Endodermal cell (in vitro differentiated cells): ENCODE measurements around the gene OXCT2. TPM values are rescaled to one million over a fixed set of nuclear protein-coding genes. Genes with fewer than 3 reads are reported as not detected.

Experiments used
- DNase-seq: peaks from one replicate; pipeline ENCODE4 v3.0.0-alpha.2; 2017
- H3K27ac ChIP-seq: 2 replicates; pipeline ENCODE4 v1.5.1; 2013; ENCODE audit warnings: mild to moderate bottlenecking, low read depth, low read length, moderate library complexity
- H3K27me3 ChIP-seq: 2 replicates; pipeline ENCODE4 v1.6.1; 2013; ENCODE audit warnings: mild to moderate bottlenecking, low read length, moderate library complexity; ENCODE audit not compliant: insufficient read depth, control insufficient read depth, poor library complexity, severe bottlenecking
- H3K36me3 ChIP-seq: 2 replicates; pipeline ENCODE4 v1.7.0; 2013; ENCODE audit warnings: mild to moderate bottlenecking, low read length, moderate library complexity; ENCODE audit not compliant: control insufficient read depth, insufficient read depth
- H3K4me1 ChIP-seq: one replicate; pipeline ENCODE4 v1.7.0; 2013; ENCODE audit warnings: low read length; ENCODE audit not compliant: control insufficient read depth, insufficient read depth
- H3K4me3 ChIP-seq: 2 replicates; pipeline ENCODE4 v1.5.1; 2013; ENCODE audit warnings: mild to moderate bottlenecking, low read length, moderate library complexity
- H3K9ac ChIP-seq: 2 replicates; pipeline ENCODE4 v1.6.1; 2013; ENCODE audit warnings: mild to moderate bottlenecking, low read length, moderate library complexity; ENCODE audit not compliant: poor library complexity, severe bottlenecking; ENCODE audit errors: extremely low read depth
- H3K9me3 ChIP-seq: 2 replicates; pipeline ENCODE4 v1.6.1; 2013; ENCODE audit warnings: mild to moderate bottlenecking, low read length, moderate library complexity; ENCODE audit not compliant: control insufficient read depth
- H3K27ac Mint-ChIP-seq: 2 replicates; pipeline ENCODE4 v1.8.0; 2020; ENCODE audit warnings: mixed read lengths
- H3K27me3 Mint-ChIP-seq: 2 replicates; pipeline ENCODE4 v1.8.0; 2021; ENCODE audit warnings: mild to moderate bottlenecking, mixed read lengths; ENCODE audit not compliant: insufficient read depth
- H3K36me3 Mint-ChIP-seq: 2 replicates; pipeline ENCODE4 v1.8.0; 2020; ENCODE audit warnings: low read depth, mixed read lengths
- H3K4me1 Mint-ChIP-seq: 2 replicates; pipeline ENCODE4 v1.8.0; 2020; ENCODE audit warnings: mixed read lengths
- H3K4me3 Mint-ChIP-seq: 2 replicates; pipeline ENCODE4 v1.8.0; 2020; ENCODE audit warnings: mild to moderate bottlenecking, moderate library complexity, mixed read lengths
- H3K9me3 Mint-ChIP-seq: 2 replicates; pipeline ENCODE4 v1.8.0; 2020; ENCODE audit warnings: mild to moderate bottlenecking, mixed read lengths
- CTCF ChIP-seq: fragments of 200-600 bp; sonication (generic); conservative IDR thresholded peaks from 2 replicates; pipeline ENCODE4 v1.5.0; 2021; ENCODE audit warnings: antibody characterized with exemption, mild to moderate bottlenecking
- WGBS, 2 experiments: methylation state at CpG; one replicate each; pipeline versions ENCODE4 v1.1.5 to v1.1.7; 2013; ENCODE audit warnings: missing lambda C conversion rate in 2 of 2, mixed read lengths in 1 of 2; ENCODE audit not compliant: insufficient coverage in 1 of 2, insufficient read length in 1 of 2; 5-methylcytosine and 5-hydroxymethylcytosine counted together
- total RNA-seq, 2 donors: library from RNA; stranded (reverse); fragmentation: NEBNext Ultra II Directional in 1 of 2; extraction: Animal tissue kit (Norgen Biotek cat#: 25700) in 1 of 2; gene quantifications; 2 replicates in 1 of 2; 3 replicates in 1 of 2; pipeline ENCODE4 v1.2.1, GENCODE V29; 2021

Gene OXCT2
- total RNA-seq, 2 donors from 2014 or later, result 1.8 TPM

GRCh38 chr1:39722495-39722894 is 48.7 kb downstream of the OXCT2 start:
- no peaks in the 10 kb centered on the region for H3K4me1 ChIP-seq
- no peaks in the 10 kb centered on the region for H3K36me3 Mint-ChIP-seq
- no peak overlapping the region for H3K4me3 ChIP-seq
- no peak overlapping the region for H3K27ac Mint-ChIP-seq
- no peaks in the 10 kb centered on the region for H3K36me3 ChIP-seq
- peaks cover 94% of the 10 kb centered on the region for H3K27me3 ChIP-seq
- H3K9me3 Mint-ChIP-seq, result no peaks in the 10 kb centered on the region
- TF ChIP-seq CTCF, result no peak
- no peaks in the 10 kb centered on the region for H3K9me3 ChIP-seq
- H3K4me1 Mint-ChIP-seq, result no peaks in the 10 kb centered on the region
- 17 to 23% methylated on average over 1 to 2 of the region's 2 CpGs for WGBS, 2 experiments
- peaks cover 94% of the 10 kb centered on the region for H3K27me3 Mint-ChIP-seq
- H3K4me3 Mint-ChIP-seq, result no peak overlapping the region
- DNase-seq, result no peak
- no peak overlapping the region for H3K27ac ChIP-seq
- no peak overlapping the region for H3K9ac ChIP-seq

DNA sequence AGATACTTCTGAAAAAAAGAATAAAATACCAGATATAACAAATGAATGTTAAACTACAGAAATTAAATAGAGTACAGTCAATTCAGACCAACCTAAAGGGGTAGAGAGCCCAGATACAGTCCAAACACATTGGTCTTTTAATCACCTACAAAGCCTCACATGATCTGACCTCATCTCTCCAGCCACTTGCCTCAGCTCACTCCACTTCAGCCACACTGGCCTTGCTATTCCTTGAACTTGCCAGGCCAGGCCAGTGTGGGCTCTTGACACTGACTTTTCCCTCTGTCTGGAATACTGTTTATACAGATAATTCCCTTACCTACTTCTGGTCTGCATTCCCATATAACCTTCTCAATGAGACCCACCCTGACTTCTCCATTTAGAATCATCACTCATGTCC is 49.5 kb downstream of the OXCT2 start:
- no peak for TF ChIP-seq CTCF
- H3K9me3 ChIP-seq, result no peaks in the 10 kb centered on the region
- DNase-seq, result no peak
- H3K27me3 ChIP-seq, result peaks cover 94% of the 10 kb centered on the region
- H3K4me3 ChIP-seq, result no peak overlapping the region
- H3K4me3 Mint-ChIP-seq, result no peak overlapping the region
- H3K36me3 ChIP-seq, result no peaks in the 10 kb centered on the region
- H3K9me3 Mint-ChIP-seq, result no peaks in the 10 kb centered on the region
- H3K9ac ChIP-seq, result no peak overlapping the region
- no peak overlapping the region for H3K27ac ChIP-seq
- no peaks in the 10 kb centered on the region for H3K4me1 ChIP-seq
- no peak overlapping the region for H3K27ac Mint-ChIP-seq
- H3K27me3 Mint-ChIP-seq, result peaks cover 94% of the 10 kb centered on the region
- no peaks in the 10 kb centered on the region for H3K36me3 Mint-ChIP-seq
- no peaks in the 10 kb centered on the region for H3K4me1 Mint-ChIP-seq

GRCh38 chr1:39720094-39720999 is 50.8 kb downstream of the OXCT2 start:
- peak; percentile 90 for TF ChIP-seq CTCF
- WGBS, 2 experiments, result 46 to 53% methylated on average over 5 to 7 of the region's 7 CpGs
- Mint-ChIP-seq H3K27ac (no peak overlapping the region), H3K27me3 (peaks cover 93% of the 10 kb centered on the region), H3K4me1 (no peaks in the 10 kb centered on the region), H3K36me3 (no peaks in the 10 kb centered on the region), H3K9me3 (no peaks in the 10 kb centered on the region), H3K4me3 (no peak overlapping the region)
- H3K27ac ChIP-seq, result no peak overlapping the region
- H3K9ac ChIP-seq, result no peak overlapping the region
- H3K27me3 ChIP-seq, result peaks cover 94% of the 10 kb centered on the region
- H3K4me1 ChIP-seq, result no peaks in the 10 kb centered on the region
- no peak overlapping the region for H3K4me3 ChIP-seq
- H3K36me3 ChIP-seq, result no peaks in the 10 kb centered on the region
- H3K9me3 ChIP-seq, result no peaks in the 10 kb centered on the region
- DNase-seq, result no peak

Other genes starting within 250 kb of the OXCT2 start
- gene PABPC4, start 194.6 kb downstream of the OXCT2 start, total RNA-seq, result 100 to 1,000 TPM; 230 to 270 TPM
- gene HEYL, start 131.7 kb downstream of the OXCT2 start, total RNA-seq, result 1 to 10 TPM; 1.2 to 1.5 TPM
- gene NT5C1A, start 99.2 kb downstream of the OXCT2 start, total RNA-seq, result not detected
- gene HPCAL4, start 79.9 kb downstream of the OXCT2 start, total RNA-seq, result not detected
- 10 to 100 TPM; 39.5 to 59.4 TPM for gene PPIE, start 32.5 kb downstream of the OXCT2 start, total RNA-seq
- gene BMP8B, start 17.5 kb upstream of the OXCT2 start, total RNA-seq, result under 1 TPM; 0.13 to 0.29 TPM
- 10 to 100 TPM; 26.2 to 35.1 TPM for gene TRIT1, start 112.2 kb upstream of the OXCT2 start, total RNA-seq
- gene MYCL, start 130.6 kb upstream of the OXCT2 start, total RNA-seq, result 10 to 100 TPM; 35.0 to 39.5 TPM
- gene MFSD2A, start 183.8 kb upstream of the OXCT2 start, total RNA-seq, result 1 to 10 TPM; 6.3 to 8.5 TPM